ENCODE measurements around the gene SCAMP4. TPM values are rescaled to one million over a fixed set of nuclear protein-coding genes. Genes with fewer than 3 reads are reported as not detected.

The SCAMP4 gene
- total and polyA plus RNA-seq, 2 of the 13 experiments (the other 11 are each of a cell fraction or from before 2014, with no cell fraction given): 10.7 to 13.7 TPM

- TF ChIP-seq ARID4A (CRISPR knock-in tag; IDR thresholded peaks at IDR 0.05; ENCODE audit: borderline replicate concordance): peak; percentile 70
- TF ChIP-seq EZH2 (conservative IDR thresholded peaks at IDR 0.05; ENCODE audit: low read depth, low read length): no peak
- TF ChIP-seq CENPX (CRISPR knock-in tag; IDR thresholded peaks at IDR 0.05): no peak
- peak; percentile 66 for TF ChIP-seq TARDBP (CRISPR knock-in tag; IDR thresholded peaks at IDR 0.05)
- peak; percentile 68 for TF ChIP-seq SAP130 (CRISPR knock-in tag; IDR thresholded peaks at IDR 0.05; ENCODE audit: low read depth)
- peak; percentile 49 for TF ChIP-seq ZNF574 (CRISPR knock-in tag; IDR thresholded peaks at IDR 0.05)
- no peak for TF ChIP-seq FOXP4 (CRISPR knock-in tag; IDR thresholded peaks at IDR 0.05)
- TF ChIP-seq ZBTB44 (CRISPR knock-in tag; IDR thresholded peaks at IDR 0.05): no peak
- TF ChIP-seq LBX2 (CRISPR knock-in tag; IDR thresholded peaks at IDR 0.05; ENCODE audit: borderline replicate concordance): no peak
- TF ChIP-seq ZNF615 (CRISPR knock-in tag; IDR thresholded peaks at IDR 0.05; ENCODE audit: borderline replicate concordance): no peak
- no peak for TF ChIP-seq RFX1 (IDR thresholded peaks at IDR 0.05)
- TF ChIP-seq ZNF770 (CRISPR knock-in tag; IDR thresholded peaks at IDR 0.05): peak; percentile 100
- no peak for TF ChIP-seq FLYWCH1 (CRISPR knock-in tag; IDR thresholded peaks at IDR 0.05)
- 0 out of 2 replicates have a peak, but pooled peaks have one; percentile 44 for TF ChIP-seq ZSCAN20 (CRISPR knock-in tag; IDR thresholded peaks at IDR 0.05; ENCODE audit: borderline replicate concordance)
These were observed 2.6 kb downstream of the SCAMP4 start (continued) for GRCh38 chr19:1907563-1908363.

Data from HepG2 (cell line).